Retina (tissue), 1 donor: ENCODE results near the gene THAP4.
A peak's percentile ranks its signal among the peaks of the same experiment; 100 is the strongest.

Experiments used
- DNase-seq: peaks from one replicate; pipeline ENCODE4 v3.0.0-alpha.2; 2016

Gene THAP4, protein sequence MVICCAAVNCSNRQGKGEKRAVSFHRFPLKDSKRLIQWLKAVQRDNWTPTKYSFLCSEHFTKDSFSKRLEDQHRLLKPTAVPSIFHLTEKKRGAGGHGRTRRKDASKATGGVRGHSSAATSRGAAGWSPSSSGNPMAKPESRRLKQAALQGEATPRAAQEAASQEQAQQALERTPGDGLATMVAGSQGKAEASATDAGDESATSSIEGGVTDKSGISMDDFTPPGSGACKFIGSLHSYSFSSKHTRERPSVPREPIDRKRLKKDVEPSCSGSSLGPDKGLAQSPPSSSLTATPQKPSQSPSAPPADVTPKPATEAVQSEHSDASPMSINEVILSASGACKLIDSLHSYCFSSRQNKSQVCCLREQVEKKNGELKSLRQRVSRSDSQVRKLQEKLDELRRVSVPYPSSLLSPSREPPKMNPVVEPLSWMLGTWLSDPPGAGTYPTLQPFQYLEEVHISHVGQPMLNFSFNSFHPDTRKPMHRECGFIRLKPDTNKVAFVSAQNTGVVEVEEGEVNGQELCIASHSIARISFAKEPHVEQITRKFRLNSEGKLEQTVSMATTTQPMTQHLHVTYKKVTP

DNA sequence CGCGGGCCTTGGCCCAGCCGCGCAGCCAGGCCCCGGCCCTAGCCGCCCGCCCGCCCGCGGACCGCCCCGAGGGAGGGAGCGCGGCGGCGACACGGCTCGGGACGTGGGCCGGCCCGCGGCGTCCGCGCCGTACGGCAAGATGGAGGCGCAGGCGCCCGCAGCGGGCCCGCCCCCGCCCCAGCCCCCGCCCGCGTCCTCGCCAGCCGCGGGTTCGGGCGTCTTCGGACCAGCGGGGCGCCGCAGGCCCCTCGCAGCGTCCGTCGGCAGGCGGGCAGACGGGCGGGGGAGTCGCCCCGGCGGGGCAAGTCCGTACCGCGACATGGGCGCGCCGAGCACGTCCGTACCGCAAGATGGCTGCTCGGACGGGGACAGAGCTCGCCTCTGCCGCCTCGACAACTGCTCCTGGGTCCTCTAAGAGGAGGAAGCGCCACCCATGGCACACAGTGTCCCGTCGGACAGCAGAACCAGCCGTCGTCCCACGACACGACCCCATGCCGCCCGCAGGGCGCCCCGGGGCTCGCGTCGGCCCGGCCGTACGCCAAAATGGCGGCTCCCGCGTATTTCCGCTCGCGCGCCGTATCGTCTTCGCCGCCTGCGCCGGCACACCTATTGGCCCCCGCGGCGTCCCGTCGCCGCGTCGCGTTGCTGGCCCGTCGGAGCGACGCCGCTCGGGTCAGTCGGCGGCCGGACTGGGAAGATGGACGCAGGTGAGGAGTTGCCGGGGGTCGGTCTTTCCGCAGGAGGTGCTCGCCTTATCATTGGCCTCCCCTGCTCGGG lies at the start of gene THAP4, which contains the start of gene ATG4B:
THAP4 (minus strand) TSS at position 141 of the 777 bp plus-strand sequence. CDS start 141 bp downstream, outside the sequence.
ATG4B (plus strand) TSS at position 676 of the 777 bp plus-strand sequence; CDS start at position 698, 22 bp downstream.
- peak; percentile 99 for DNase-seq

DNA sequence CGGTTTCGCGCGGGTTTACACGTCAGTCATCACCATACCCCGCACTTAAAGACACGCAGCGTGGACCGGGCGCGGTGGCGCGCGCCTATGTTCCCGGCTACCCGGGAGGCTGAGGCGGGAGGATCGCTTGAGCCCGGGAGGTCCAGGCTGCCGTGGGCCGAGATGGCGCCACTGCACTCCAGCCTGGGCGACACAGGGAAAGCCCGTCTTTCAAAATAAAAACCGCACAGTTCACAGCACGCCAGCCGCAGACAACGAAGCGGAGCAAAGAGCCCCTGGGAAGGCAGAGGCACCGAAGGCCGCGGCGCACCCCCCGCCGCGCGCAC lies 49.3 kb upstream of the THAP4 start:
- no peak for DNase-seq

DNA sequence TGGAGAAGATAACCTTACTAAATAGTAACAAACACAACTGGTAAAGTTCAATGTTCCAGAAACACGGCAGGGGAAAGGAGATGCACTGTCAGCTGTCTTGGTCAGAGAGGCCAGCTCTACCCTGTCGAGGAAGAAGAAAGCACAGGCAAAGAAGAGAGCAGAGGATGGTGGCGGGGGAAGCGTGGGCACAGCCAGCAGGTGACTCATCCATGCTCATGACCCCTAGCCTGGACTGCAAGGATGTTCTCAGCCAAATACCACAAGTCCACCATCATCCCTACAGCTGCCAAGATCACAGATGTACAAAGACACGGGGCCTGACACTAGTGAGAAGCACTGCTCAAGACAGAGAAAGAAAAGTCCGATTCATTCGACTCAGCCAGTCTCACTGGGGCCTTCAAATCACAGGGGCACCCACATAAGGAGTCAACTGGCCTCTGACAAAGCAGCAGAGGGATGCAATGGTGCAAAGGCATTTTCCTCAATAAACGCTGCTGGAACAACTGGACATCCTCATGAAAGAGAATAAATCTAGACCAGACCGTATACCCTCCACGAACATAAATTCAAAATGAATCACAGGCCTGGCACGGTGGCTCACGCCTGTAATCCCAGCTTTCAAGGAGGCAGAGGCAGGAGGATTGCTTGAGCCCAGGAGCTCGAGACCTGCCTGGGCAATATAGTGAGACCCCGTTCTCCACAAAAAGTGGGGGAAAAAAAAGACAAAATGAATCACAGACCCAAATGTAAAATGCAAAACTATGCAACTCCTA lies 44.1 kb upstream of the THAP4 start:
- no peak for DNase-seq

DNA sequence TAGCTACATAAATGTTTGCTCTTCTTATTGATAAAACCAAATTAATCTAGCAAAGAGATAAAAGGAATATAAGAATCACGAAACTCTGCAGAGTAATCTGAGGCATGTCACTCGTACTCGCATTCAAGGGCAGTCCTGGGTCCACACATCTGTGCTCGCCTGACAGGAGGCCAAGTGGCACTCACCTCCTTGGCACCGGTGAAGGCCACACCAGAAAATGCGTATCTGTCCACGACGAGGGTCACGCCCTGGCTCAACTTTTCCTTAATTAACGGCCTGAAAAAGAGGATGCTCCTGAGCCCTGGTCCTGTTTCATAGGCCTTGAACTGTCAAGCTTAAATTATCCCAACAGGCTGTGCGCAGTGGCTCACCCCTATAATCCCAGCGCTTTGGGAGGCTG lies 43.1 kb upstream of the THAP4 start:
- no peak for DNase-seq

DNA sequence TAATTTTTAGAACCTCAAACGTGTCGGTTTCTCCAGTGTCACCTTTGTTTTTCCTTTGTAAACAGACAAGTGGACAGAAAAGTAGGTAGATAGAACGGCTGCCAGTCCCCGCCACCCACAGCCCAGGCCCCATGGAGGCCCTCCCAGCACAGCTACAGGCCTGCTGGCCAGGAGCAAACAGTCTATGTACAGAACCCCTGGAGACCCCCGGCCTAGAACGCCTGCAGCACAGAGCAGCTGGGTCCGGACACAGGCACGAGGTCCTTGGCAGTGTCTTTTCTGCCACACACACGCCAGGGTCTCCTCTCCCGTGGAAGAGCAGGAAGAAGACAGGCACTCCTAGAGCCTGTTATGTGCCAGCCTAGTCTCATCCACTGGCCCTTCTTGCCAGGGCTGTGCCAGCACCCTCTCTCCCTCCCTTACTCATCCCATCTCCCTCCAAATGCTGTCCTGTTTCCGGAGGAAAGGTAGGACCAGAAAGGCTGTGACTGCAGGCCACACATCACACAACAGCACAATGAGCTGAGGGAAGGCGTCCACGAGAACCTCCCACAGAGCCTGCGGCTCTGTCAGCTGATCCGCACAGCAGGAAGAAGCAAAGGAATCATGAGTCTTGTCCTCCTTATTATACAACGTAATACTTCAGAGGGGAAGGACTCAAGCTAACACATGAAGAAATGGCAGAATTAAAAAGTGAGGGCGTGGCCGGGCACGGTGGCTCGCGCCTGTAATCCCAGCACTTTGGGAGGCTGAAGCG lies 42.0 kb upstream of the THAP4 start:
- DNase-seq = no peak

DNA sequence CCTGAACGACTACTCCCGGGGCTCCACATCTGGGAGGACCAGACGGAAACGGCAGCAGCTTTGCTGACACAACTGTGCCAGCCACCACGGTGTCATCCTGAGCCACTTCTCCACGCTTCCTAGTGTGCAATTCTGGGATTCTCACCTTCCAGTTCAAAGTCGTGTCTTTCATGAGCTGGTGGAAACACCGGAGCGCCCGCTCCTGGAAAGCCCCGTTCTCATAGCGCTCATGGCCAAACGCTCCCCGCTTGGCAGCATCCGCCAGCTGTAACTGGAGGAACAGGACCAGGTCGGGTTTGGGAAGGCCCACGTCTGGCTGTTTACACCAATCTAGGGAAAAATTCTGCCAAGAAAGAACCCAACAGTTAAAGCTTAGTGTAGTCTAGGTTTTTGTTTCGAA lies 41.3 kb upstream of the THAP4 start:
- no peak for DNase-seq

DNA sequence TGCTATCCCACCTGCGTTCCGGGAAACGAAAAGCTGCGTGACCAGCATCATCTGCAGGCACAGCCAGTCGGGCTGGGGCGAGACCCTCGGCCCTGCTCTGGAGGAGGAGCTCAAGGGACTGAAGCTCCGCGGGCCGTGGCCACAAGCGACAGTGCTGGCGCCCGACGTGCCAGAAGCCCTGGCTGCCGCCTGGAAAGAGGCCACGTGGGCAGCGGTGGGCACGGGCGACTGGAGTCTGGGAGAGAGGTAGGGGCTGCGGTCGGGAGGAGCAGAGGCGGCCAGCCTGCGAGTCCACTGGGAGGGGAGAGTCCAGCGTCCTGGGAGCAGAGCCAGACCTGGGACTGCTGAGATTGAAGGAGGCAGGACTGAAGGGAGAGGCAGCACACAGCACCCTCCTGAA lies 40.4 kb upstream of the THAP4 start:
- no peak for DNase-seq

DNA sequence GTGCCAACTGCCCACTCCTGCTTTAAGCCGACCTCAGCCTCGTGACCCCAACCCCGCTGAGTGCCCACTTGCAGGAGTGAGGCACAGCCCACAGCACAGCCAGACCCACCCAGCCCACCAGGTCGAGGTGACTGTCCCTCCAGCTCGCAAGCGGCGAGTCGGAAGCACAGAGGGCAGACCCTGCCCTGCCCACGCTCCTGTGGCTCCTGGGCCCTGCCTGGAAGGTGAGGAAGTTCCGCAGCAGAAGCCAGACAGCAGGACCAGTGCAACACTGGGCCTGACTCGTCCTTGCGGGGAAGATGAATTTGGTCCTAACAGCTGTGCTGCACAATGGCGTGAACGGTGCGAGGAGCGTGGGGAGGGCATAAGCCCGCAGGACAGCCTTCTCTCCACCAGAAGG lies 39.7 kb upstream of the THAP4 start:
- DNase-seq = no peak

DNA sequence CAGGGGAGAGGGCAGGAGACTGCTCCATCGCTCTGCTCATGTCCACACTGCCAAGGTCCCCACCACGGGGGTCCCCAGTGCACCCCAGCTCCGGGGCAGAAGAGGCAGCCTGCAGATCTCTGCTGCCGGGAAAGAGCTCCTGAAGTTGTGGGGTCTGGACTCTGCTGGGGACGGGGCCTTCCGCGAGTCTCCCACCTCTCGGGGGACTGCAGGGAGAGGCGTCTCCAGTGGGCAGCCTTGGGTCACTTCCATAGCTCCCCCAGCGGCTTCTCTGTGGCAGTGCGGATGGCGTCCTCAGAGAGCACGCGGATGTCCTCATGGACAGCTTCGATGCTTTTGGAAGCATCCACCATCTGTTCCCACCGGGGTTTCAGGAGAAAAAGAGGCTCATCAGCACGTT lies 38.9 kb upstream of the THAP4 start:
- no peak for DNase-seq

DNA sequence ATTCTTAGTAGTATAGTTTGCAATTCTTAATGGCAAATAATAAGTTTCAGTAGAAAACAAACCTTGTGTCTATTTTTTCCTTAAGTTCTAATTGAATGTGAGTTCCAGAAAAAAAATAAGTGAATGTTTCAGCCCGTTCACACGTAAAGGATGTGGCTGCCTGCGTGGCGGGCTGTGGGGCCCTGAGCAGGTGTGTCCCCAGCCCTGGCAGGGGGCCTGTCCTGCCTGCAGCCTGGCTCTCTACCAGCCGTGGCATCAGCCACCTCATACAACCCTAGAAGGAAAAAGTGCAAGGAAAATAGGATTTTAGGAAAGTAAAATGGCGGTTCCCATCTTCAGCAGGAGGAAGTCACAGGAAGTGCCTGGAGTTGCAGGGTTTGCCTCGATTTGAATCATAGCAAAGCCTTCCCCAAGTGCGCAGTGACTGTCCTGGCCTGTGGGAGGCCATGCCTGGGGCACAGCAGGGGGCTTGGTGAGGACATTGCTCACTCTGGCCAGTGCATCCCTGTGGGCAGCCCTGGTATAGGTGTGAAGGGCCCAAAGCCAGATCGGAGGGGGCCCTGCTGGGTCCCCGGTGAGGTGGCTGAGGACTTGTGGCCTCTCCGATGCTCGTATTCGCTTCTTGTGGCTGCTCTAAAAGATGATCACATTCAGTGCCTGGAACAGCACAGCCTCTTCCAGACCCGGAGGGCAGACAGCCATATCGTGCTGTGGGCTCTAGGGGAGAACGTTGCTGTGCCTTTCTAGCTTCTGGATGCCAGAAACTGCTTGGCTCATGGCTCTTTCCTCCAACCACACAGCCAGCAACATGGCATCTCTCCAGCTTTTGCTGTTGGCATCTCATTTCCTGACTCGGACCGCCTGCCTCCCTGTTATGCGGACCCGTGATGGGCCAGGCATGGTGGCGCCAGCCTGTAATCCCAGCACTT lies 37.1 kb upstream of the THAP4 start:
- DNase-seq = no peak

DNA sequence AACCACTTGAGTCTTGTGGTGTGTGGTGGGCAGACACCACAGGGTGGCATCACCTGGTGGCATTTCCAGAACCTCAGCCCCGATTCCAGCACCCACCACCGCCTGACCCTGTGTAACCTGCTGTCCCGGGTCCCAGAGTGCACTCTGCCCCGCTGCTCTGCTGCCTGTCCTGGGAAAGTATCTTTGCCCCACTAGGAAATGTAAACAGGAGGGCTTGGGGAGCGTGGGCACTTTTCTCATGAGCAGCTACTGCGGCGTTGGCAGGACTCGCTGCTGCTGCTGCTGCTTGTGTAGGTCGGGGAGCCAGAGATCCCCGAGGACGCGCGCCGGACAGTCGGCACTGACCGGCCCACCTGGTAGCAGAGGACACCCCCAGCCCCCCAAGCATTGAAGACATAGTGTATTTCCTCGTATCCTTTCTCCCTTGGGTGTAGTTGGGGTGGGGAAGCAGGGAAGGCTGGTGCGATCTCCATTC lies 36.3 kb upstream of the THAP4 start:
- no peak for DNase-seq

DNA sequence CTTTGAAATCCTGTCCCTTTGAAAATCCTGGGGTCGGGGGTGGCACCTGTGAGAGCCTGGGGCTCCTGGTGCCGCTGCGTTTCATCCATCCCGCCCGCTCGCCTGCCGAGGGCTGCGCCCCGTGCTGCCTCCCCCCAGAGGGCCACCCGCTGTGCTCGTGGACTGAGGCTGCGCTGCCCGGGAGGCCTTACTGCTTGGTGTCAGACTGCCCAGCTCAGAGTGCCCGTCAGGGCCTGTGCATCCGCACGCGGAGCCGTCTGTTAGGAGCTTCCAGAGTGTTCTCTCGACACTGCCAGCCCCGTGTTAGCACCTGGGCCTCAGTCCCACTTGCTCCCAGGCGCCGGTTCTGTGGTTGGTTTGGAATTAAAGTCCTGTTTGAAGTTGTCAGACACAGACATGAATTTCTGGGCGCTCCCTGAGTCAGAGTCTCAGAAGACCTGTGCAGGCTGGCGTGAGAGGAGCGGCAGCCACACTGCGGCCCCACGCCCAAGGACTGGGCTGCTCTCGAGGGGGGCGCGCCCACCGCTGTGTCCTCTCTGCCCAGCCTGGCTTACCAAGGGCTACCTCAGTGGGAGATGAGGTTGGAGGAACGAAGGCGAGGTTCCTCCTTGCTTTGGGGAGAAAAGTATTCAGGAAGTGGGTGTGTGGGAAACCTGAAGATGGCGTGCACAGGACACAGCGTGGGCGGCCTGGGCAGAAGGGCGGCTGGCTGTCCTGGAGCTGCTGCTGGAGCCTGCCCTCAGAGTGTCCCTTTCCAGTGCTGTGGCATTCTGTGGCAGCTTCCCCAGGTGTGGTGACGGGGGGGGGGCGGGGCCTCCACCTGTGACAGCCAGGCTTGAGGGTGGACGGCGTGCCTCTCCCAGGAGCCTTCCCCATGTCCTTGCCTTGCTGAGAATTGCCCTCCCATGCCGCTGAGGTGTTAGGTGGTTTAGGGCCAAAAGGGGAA lies 35.6 kb upstream of the THAP4 start:
- no peak for DNase-seq

DNA sequence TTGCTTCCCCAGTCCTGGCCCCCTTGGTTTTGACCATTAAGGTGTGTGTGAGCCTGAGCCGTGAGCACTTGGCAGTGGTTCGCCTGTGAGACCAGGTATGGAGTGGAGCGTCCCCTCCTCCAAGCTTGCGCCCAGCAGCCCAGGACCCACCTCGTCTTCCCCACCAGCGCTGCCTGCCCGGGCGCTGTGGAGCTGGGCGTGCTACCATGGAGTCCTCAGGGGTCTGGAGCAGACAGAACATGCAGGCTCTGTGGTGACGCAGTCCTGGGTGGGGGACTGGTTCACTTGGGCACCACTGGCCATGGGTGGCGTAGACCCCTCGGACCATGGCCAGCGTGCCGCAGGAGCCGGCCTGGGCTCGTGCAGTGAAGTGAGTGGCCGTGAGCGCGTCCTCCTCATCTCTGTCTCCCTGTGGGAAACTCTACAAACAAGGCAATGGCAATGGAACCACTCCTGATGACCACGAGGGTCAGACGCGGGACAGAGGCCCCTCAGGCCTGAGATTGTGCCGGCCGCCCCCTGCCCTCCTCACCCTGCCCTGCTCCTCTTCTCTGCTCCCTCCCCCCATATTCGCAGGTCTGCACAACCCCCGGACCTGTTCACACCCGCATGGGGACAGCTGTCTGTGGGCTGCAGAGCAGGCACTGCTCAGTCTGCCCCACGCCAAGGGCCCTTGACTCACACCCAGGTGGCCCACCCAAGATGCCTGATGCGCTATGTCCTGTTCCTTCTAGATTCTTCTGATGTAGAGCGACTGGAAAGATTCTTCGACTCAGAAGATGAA lies 34.7 kb upstream of the THAP4 start:
- DNase-seq = no peak

DNA sequence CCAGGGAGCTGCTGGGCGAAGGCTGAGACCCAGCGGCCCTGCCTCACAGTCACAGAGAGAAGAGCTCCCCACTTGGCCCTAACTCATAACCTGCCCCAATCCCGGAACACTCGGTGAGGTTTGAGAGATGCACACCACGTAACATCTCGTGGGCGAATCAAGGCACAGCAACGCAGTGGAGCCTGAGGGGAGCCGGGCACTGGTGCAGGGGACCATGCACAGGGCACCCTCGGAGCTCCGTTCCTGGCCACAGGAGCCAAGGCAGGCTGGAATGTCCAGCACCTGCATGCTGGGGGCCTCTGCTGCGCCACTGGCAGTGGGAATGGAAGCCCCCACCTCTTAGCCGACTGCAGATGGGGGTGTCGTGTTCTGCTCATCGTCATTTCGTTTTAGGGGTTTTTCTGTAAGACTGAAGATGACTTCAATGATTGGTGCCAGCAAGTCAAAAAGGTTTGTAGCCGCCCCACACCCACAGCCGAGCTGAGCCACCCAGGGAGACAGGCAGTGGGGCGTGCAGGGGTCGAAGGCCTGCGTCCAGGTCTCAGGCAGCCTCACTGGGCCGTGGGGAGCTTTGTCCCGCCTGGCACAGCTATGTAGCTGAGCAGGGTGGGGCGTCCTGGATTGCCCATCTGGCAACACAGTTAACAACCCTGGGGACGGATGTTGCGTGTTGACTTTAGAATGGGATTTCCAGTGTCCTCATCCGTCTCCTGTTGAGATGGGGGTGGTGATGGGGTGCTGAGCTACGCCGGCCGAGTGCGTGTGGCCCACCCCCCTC lies 33.6 kb upstream of the THAP4 start:
- no peak for DNase-seq

DNA sequence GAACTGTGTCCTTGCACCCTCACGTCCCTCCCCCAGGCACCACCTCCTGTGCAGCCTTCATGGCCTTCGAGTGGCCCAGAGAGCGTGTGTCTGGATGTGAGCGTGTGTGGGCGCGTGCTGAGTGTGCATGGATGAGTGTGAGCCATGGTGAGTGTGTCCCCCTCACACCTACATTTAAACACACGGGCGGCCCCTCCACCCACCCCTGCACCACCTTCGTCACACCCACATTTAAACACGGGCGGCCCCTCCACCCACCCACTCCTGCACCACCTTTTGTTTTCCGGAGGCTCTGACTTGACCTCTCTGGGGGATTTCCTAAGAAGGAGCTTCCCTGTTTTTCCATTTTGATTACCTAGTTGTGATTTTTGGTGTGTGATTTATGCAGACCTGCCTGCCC lies 31.9 kb upstream of the THAP4 start:
- no peak for DNase-seq

DNA sequence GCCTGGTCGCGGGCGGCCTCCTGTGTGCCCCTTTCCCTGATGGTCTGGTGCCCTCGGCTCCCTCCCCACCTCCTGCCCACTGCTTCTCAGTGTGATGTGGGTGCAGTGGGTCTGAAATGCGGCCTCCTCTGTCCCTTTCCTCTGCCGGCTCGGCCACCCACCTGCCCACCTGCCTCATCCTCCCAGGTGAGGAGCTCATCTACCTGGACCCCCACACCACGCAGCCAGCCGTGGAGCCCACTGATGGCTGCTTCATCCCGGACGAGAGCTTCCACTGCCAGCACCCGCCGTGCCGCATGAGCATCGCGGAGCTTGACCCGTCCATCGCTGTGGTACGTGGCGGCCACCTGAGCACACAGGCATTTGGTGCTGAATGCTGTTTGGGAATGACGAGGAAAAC lies 31.4 kb upstream of the THAP4 start:
- no peak for DNase-seq

DNA sequence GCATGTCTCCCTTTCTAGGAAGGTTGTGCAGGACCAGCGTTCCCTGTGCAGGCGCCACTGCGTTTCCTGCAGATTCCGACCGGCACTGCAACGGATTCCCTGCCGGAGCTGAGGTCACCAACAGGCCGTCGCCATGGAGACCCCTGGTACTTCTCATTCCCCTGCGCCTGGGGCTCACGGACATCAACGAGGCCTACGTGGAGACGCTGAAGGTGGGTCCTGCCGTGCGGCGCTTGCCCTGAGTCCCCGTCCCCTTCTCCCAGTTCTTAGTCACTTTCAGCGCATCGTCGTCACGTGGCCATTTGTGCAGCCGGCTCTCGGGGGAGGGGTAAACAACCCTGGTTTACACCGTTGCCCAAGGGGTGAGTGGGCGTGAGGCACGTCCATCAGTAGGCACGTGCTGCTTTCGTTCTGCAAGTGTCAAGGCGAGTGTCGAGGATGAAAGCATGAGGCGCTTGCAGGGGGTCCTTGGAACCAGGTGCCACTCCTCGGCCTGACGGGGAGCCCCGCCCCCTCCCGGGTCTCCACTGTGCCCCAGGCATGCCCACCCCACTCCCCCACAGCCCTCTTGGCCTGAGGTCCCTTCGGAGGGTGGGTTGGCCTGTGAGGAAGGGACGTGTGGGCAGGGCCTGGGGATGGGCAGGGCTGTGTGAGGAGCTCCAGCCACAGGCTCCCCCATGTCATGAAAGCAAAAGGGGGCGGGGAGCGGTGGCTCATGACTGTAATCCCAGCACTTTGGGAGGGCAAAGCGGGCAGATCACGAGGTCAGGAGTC lies 29.9 kb upstream of the THAP4 start:
- peak; percentile 87 for DNase-seq
